ENCODE measurements around the gene IKZF1. TPM values are rescaled to one million over a fixed set of nuclear protein-coding genes. Genes with fewer than 3 reads are reported as not detected.
A peak's percentile ranks its signal among the peaks of the same experiment; 100 is the strongest.

The IKZF1 gene
- total RNA-seq, 1 donor from 2014 or later = 8.5 TPM

GRCh38 chr7:50293509-50294179 lies 10.9 kb upstream of the IKZF1 start:
- Mint-ChIP-seq H3K27me3 (ENCODE audit: low read depth) (peaks cover 23% of the 10 kb centered on the region), H3K27ac (ENCODE audit: unreplicated experiment) (no peak overlapping the region), H3K4me3 (no peak overlapping the region), H3K36me3 (ENCODE audit: low read depth) (no peaks in the 10 kb centered on the region), H3K9me3 (peaks cover 7% of the 10 kb centered on the region), H3K4me1 (no peaks in the 10 kb centered on the region)
- no peak for DNase-seq (ENCODE audit: low read depth, low spot score)
- no peak for TF ChIP-seq CTCF (conservative IDR thresholded peaks at IDR 0.05)

GRCh38 chr7:50295133-50295532 lies 9.4 kb upstream of the IKZF1 start:
- peaks cover 32% of the 10 kb centered on the region for H3K27me3 Mint-ChIP-seq (ENCODE audit: low read depth)
- H3K4me3 Mint-ChIP-seq = no peak overlapping the region
- no peak overlapping the region for H3K27ac Mint-ChIP-seq (ENCODE audit: unreplicated experiment)
- H3K36me3 Mint-ChIP-seq (ENCODE audit: low read depth) = no peaks in the 10 kb centered on the region
- no peak for TF ChIP-seq CTCF (conservative IDR thresholded peaks at IDR 0.05)
- H3K9me3 Mint-ChIP-seq = peaks cover 7% of the 10 kb centered on the region
- no peak for DNase-seq (ENCODE audit: low read depth, low spot score)
- no peaks in the 10 kb centered on the region for H3K4me1 Mint-ChIP-seq

- no peak for DNase-seq (ENCODE audit: low read depth, low spot score)
- Mint-ChIP-seq H3K4me1 (no peaks in the 10 kb centered on the region), H3K4me3 (no peak overlapping the region), H3K9me3 (peaks cover 7% of the 10 kb centered on the region), H3K27ac (ENCODE audit: unreplicated experiment) (peak overlapping the region; percentile 15), H3K27me3 (ENCODE audit: low read depth) (peaks cover 46% of the 10 kb centered on the region), H3K36me3 (ENCODE audit: low read depth) (no peaks in the 10 kb centered on the region)
- TF ChIP-seq CTCF (conservative IDR thresholded peaks at IDR 0.05) = no peak
Observed at GRCh38 chr7:50296799-50297198, 7.7 kb upstream of the IKZF1 start.

- Mint-ChIP-seq H3K36me3 (ENCODE audit: low read depth) (no peaks in the 10 kb centered on the region), H3K27me3 (ENCODE audit: low read depth) (peaks cover 61% of the 10 kb centered on the region), H3K27ac (ENCODE audit: unreplicated experiment) (no peak overlapping the region), H3K9me3 (no peaks in the 10 kb centered on the region), H3K4me1 (no peaks in the 10 kb centered on the region), H3K4me3 (no peak overlapping the region)
- no peak for TF ChIP-seq CTCF (conservative IDR thresholded peaks at IDR 0.05)
- DNase-seq (ENCODE audit: low read depth, low spot score) = no peak
Observed at GRCh38 chr7:50298811-50299562, 5.5 kb upstream of the IKZF1 start.

- no peaks in the 10 kb centered on the region for H3K36me3 Mint-ChIP-seq (ENCODE audit: low read depth)
- no peaks in the 10 kb centered on the region for H3K9me3 Mint-ChIP-seq
- H3K4me1 Mint-ChIP-seq = peaks cover 4% of the 10 kb centered on the region
- peak overlapping the region; percentile 35 for H3K4me3 Mint-ChIP-seq
- DNase-seq (ENCODE audit: low read depth, low spot score) = no peak
- no peak for TF ChIP-seq CTCF (conservative IDR thresholded peaks at IDR 0.05)
- peaks cover 71% of the 10 kb centered on the region for H3K27me3 Mint-ChIP-seq (ENCODE audit: low read depth)
- H3K27ac Mint-ChIP-seq (ENCODE audit: unreplicated experiment) = no peak overlapping the region
Observed at GRCh38 chr7:50300336-50300735, 4.2 kb upstream of the IKZF1 start.
